Right lobe of liver (tissue), 6 donors: ENCODE data around the gene PISD. TPM values are rescaled to one million over a fixed set of nuclear protein-coding genes. Genes with fewer than 3 reads are reported as not detected.
"Not testable (repeated sequence)": the region's sequence is repeated elsewhere in the genome, so short reads cannot be mapped to it uniquely, and the experiment has no call there.

Experiments used
- ATAC-seq, 4 donors: fragments of 200-7000 bp; cut with Tn5 transposase; one replicate each; pipeline ENCODE4 v1.9.1; 2020; ENCODE audit warnings: mild to moderate bottlenecking in 4 of 4, moderate library complexity in 4 of 4
- DNase-seq, 3 donors: peaks; one replicate each; pipeline ENCODE4 v3.0.0-alpha.2; 2020
- H3K27ac ChIP-seq, 3 donors: fragments of 200-600 bp; one replicate each; pipeline ENCODE4 v1.8.0; 2022
- H3K27me3 ChIP-seq, 2 donors: fragments of 200-600 bp; one replicate each; pipeline ENCODE4 v1.8.0; 2022
- H3K36me3 ChIP-seq, 4 donors: fragments of 200-600 bp; sonication (generic) in 1 of 4; one replicate each; pipeline versions ENCODE4 v1.5.1 to v1.8.0; 2017 to 2022; ENCODE audit warnings: control low read depth in 1 of 4
- H3K4me1 ChIP-seq, 4 donors: fragments of 200-600 bp; sonication (generic) in 1 of 4; one replicate each; pipeline versions ENCODE4 v1.5.1 to v1.8.0; 2017 to 2022; ENCODE audit warnings: control low read depth in 1 of 4
- H3K4me3 ChIP-seq, 3 donors: fragments of 200-600 bp; one replicate each; pipeline ENCODE4 v1.8.0; 2022
- H3K9me3 ChIP-seq, 4 donors: fragments of 200-600 bp; sonication (generic) in 1 of 4; one replicate each; pipeline versions ENCODE4 v1.5.1 to v1.8.0; 2017 to 2022; ENCODE audit warnings: control low read depth in 1 of 4
- POLR2A ChIP-seq: fragments of 450-650 bp; IDR thresholded peaks from one replicate; pipeline ENCODE4 v1.6.1; 2017; ENCODE audit warnings: antibody characterized with exemption, mild to moderate bottlenecking
- WGBS: methylation state at CpG from one replicate; pipeline ENCODE4 v1.1.6; 2018; ENCODE audit warnings: low coverage, low lambda C conversion rate; ENCODE audit not compliant: insufficient coverage; ENCODE audit errors: missing lambda C conversion rate; 5-methylcytosine and 5-hydroxymethylcytosine counted together
- intact Hi-C, 2 donors: fragments of 100-400 bp; cut with DNase I; formaldehyde crosslinking; loops; one replicate each; pipeline versions ENCODE4 v1.11.2 to v1.14.1; 2022
- total RNA-seq, 6 experiments: library from RNA; depleted of rRNA in 2 of 6; stranded (reverse); fragments of >200 nt in 2 of 6; fragmentation: NEBNext Ultra II Directional in 3 of 6; extraction: Animal tissue kit (Norgen Biotek cat#: 25700) in 3 of 6; gene quantifications; one replicate each; pipeline versions ENCODE4 v1.1.0 to v1.2.4, GENCODE V29; 2016 to 2023
- TF ChIP-seq, protein P1 (sequence below), 4 donors: fragments of 200-600 bp in 3 of 4; fragments of 450-650 bp in 1 of 4; IDR thresholded peaks; one replicate each; pipeline versions ENCODE4 v1.5.1 to v1.8.0; 2016 to 2022; ENCODE audit warnings: antibody characterized with exemption in 4 of 4, mild to moderate bottlenecking in 2 of 4
- donor health status: DM: no; HTN: yes; CAD: no.
- donor health status: DM: no; HTN: no; CAD: no.
- donor health status: DM: no; HTN: no; CAD: no.
- donor health status: DM: no; HTN: yes; CAD: no.
- donor health status: DM: no; HTN: yes; CAD: no.

PISD gene
- total RNA-seq, 6 experiments from 2014 or later, result 15.5 to 22.9 (median 18.1) TPM

DNA sequence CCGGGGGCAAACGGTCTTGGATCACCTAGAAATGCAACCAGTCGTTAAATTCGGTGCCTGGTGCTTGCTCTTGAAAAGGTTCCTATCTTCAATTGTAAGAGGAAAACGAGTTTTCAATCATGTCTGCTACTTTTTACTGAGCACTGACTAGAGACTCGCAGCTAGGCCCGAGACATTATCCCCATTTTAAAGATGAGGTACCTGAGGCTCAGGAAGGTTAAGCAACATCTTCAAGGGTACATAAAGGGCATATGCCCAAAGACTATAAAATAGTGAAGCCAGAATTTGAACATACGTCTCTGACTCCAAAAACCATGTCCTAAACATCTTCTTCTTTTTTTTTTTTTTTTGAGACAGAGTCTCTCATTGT is 638 bp upstream of the PISD start:
- Histone ChIP-seq H3K36me3 (no peaks in the 10 kb centered on the region), H3K4me3 (peak overlapping the region; percentile 86 to 100 (median 91)), H3K4me1 (peaks cover 0 to 12% (median 6%) of the 10 kb centered on the region in 4 donors), H3K27ac (peak overlapping the region in 2 of 3 donors; percentile 12 to 88), H3K9me3 (no peaks in the 10 kb centered on the region), H3K27me3 (no peaks in the 10 kb centered on the region)
- TF ChIP-seq, protein P1, sequence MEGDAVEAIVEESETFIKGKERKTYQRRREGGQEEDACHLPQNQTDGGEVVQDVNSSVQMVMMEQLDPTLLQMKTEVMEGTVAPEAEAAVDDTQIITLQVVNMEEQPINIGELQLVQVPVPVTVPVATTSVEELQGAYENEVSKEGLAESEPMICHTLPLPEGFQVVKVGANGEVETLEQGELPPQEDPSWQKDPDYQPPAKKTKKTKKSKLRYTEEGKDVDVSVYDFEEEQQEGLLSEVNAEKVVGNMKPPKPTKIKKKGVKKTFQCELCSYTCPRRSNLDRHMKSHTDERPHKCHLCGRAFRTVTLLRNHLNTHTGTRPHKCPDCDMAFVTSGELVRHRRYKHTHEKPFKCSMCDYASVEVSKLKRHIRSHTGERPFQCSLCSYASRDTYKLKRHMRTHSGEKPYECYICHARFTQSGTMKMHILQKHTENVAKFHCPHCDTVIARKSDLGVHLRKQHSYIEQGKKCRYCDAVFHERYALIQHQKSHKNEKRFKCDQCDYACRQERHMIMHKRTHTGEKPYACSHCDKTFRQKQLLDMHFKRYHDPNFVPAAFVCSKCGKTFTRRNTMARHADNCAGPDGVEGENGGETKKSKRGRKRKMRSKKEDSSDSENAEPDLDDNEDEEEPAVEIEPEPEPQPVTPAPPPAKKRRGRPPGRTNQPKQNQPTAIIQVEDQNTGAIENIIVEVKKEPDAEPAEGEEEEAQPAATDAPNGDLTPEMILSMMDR (IDR thresholded peaks at IDR 0.05), result no peak
- TF ChIP-seq POLR2A, result no peak
- intact Hi-C loops, result no loop called here
- no peak for DNase-seq
- 53% methylated on average over 8 of the region's 8 CpGs for whole genome bisulfite sequencing
- ATAC-seq, result no peak

DNA sequence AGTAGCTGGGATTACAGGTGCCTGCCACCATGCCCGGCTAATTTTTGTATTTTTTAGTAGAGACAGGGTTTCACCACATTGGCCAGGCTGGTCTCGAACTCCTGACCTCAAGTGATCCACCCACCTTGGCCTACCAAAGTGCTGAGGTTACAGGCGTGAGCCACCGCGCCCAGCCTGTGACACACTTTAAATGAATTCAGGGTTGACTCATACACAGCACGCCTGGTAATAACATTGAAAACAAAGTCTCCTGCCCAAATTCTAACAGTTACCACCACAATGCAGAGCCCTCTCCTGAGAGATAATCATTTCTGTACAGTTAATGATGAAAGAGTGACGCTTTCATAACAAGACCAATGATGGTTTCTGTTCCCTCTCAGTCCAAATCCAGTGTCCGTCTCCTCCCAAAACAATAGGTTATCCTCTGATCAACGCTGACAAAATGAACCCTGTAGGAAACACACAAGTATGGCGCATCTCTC is 1.1 kb downstream of the PISD start:
- DNase-seq, H3K27me3 ChIP-seq, ATAC-seq, intact Hi-C loops, H3K36me3 ChIP-seq, H3K9me3 ChIP-seq: not testable (repeated sequence)
- peak overlapping the region; percentile 86 to 100 (median 91) for H3K4me3 ChIP-seq
- H3K27ac ChIP-seq, result peak overlapping the region in 1 of 3 donors; percentile 75
- 64% methylated on average over 10 of the region's 10 CpGs for WGBS
- peaks cover 0 to 12% (median 6%) of the 10 kb centered on the region in 4 donors for H3K4me1 ChIP-seq

DNA sequence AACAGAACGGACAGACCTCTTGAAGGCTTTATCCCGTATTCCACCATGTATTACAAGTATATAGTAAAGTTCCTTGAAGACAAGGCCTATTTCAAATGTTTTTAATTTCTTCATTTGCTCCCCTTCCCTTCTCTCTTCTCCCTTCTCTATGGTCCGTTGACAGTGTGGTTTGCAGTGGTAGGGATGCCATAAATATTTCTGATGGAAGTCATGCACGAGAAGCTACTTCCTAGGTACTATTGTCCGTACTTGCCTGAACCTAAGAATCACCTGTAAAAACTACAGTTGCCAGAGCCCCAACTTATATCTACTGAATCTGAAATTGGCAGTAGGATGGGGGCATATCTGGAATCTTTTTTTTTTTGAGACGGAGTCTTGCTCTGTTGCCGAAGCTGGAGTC is 2.8 kb downstream of the PISD start:
- Histone ChIP-seq H3K4me3 (no peak overlapping the region), H3K27ac (no peak overlapping the region), H3K9me3 (no peaks in the 10 kb centered on the region), H3K27me3 (no peaks in the 10 kb centered on the region), H3K4me1 (peaks cover 0 to 12% (median 6%) of the 10 kb centered on the region in 4 donors), H3K36me3 (no peaks in the 10 kb centered on the region)
- TF ChIP-seq, protein P1 (IDR thresholded peaks at IDR 0.05), result no peak
- no peak for TF ChIP-seq POLR2A
- intact Hi-C loops, result no loop called here
- WGBS, result 82% methylated on average over 5 of the region's 7 CpGs
- no peak for ATAC-seq
- no peak for DNase-seq

DNA sequence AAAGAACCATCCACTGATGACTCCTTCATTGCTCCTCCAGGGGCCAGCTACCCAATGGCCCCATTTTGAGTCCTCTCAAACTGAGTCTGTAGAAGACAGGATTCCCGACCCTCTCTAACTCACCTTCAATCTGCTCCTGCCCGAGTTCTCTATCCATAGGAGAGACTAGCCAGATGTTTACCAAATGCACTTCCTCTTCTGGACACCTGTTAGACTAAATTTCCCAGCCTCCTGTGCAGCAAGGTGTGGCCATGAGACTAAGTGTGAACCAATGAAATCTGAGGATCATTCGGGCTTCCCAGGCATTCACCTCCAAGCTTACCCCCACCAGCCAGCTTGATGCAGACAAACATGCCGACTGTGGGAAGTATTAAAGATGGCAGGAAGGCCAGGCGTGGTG is 7.6 kb downstream of the PISD start:
- ATAC-seq, result no peak
- H3K4me3 ChIP-seq, result no peak overlapping the region
- H3K4me1 ChIP-seq, result peaks cover 0 to 4% (median 2%) of the 10 kb centered on the region in 4 donors
- no peak overlapping the region for H3K27ac ChIP-seq
- peaks cover 0 to 5% (median 0%) of the 10 kb centered on the region in 4 donors for H3K36me3 ChIP-seq
- no peaks in the 10 kb centered on the region for H3K9me3 ChIP-seq
- TF ChIP-seq, protein P1 (IDR thresholded peaks at IDR 0.05), result no peak
- TF ChIP-seq POLR2A, result no peak
- intact Hi-C loops, result no loop called here
- DNase-seq, result no peak
- H3K27me3 ChIP-seq, result no peaks in the 10 kb centered on the region
- 93% methylated on average over 5 of the region's 5 CpGs for WGBS

GRCh38 chr22:31653944-31654343 is 8.1 kb downstream of the PISD start:
- no peak overlapping the region for H3K27ac ChIP-seq
- H3K27me3 ChIP-seq, result no peaks in the 10 kb centered on the region
- WGBS, result 93% methylated on average over 2 of the region's 2 CpGs
- peaks cover 0 to 5% (median 0%) of the 10 kb centered on the region in 4 donors for H3K36me3 ChIP-seq
- intact Hi-C loops, result no loop called here
- H3K4me3 ChIP-seq, result no peak overlapping the region
- ATAC-seq (no peak), DNase-seq (no peak)
- no peaks in the 10 kb centered on the region for H3K9me3 ChIP-seq
- TF ChIP-seq, protein P1 (IDR thresholded peaks at IDR 0.05), result no peak
- TF ChIP-seq POLR2A, result no peak
- peaks cover 0 to 4% (median 2%) of the 10 kb centered on the region in 4 donors for H3K4me1 ChIP-seq
